C4-2B (cell line): ENCODE data around the gene MAP6.

Experiments
- CTCF ChIP-seq: fragments of 450-650 bp; conservative IDR thresholded peaks from 2 replicates; pipeline ENCODE4 v1.5.1; 2017; ENCODE audit warnings: mild to moderate bottlenecking
- ZFX ChIP-seq: fragments of 450-650 bp; IDR thresholded peaks from 2 replicates; pipeline ENCODE4 v1.6.1; 2017

GRCh38 chr11:75667255-75667830 is 1.5 kb downstream of the MAP6 start:
- TF ChIP-seq CTCF (no peak), ZFX (no peak)
